Karpas-422 (cell line): ENCODE results near the gene KCNH5. TPM values are rescaled to one million over a fixed set of nuclear protein-coding genes. Genes with fewer than 3 reads are reported as not detected.

Experiments used
- DNase-seq: peaks from one replicate; pipeline ENCODE4 v3.0.0-alpha.2; 2015
- H2AFZ ChIP-seq: fragments of 200-600 bp; sonication (generic); 2 replicates; pipeline ENCODE4 v1.6.1; 2014; ENCODE audit warnings: antibody characterized with exemption, low read length, mixed read lengths
- H3K27ac ChIP-seq: fragments of 200-600 bp; sonication (generic); 2 replicates; pipeline ENCODE4 v1.5.1; 2014; ENCODE audit warnings: mild to moderate bottlenecking, low read length, moderate library complexity
- H3K27me3 ChIP-seq: fragments of 200-600 bp; sonication (generic); 2 replicates; pipeline ENCODE4 v1.6.1; 2014; ENCODE audit warnings: low read length, mixed read lengths
- H3K36me3 ChIP-seq: fragments of 200-600 bp; sonication (generic); 2 replicates; pipeline ENCODE4 v1.6.1; 2014; ENCODE audit warnings: low read length, mixed read lengths; ENCODE audit not compliant: insufficient read depth
- H3K4me1 ChIP-seq: fragments of 200-600 bp; sonication (generic); 2 replicates; pipeline ENCODE4 v1.6.1; 2014; ENCODE audit warnings: mild to moderate bottlenecking, low read length, mixed read lengths
- H3K4me2 ChIP-seq: fragments of 200-600 bp; sonication (generic); 2 replicates; pipeline ENCODE4 v1.6.1; 2014; ENCODE audit warnings: low read length, low read depth, mild to moderate bottlenecking; ENCODE audit not compliant: poor library complexity, severe bottlenecking
- H3K4me3 ChIP-seq: fragments of 200-600 bp; sonication (generic); 2 replicates; pipeline ENCODE4 v1.5.1; 2014; ENCODE audit warnings: mild to moderate bottlenecking, antibody characterized with exemption, low read length, mixed read lengths
- H3K79me2 ChIP-seq: fragments of 200-600 bp; sonication (generic); 2 replicates; pipeline ENCODE4 v1.6.1; 2014; ENCODE audit warnings: mild to moderate bottlenecking, low read length, mixed read lengths
- H3K9ac ChIP-seq: fragments of 200-600 bp; sonication (generic); 2 replicates; pipeline ENCODE4 v1.6.0; 2014; ENCODE audit warnings: low read length
- H3K9me2 ChIP-seq: fragments of 200-600 bp; sonication (generic), shearing (Covaris generic); replicated peaks from 2 replicates; pipeline ENCODE4 v1.6.0; 2014; ENCODE audit warnings: mild to moderate bottlenecking, low read length, moderate library complexity; ENCODE audit not compliant: insufficient read depth
- H3K9me3 ChIP-seq: fragments of 300-700, 200-600 bp; sonication (generic); 2 replicates; pipeline ENCODE4 v1.6.1; 2014; ENCODE audit warnings: low read length, mixed read lengths
- H4K20me1 ChIP-seq: fragments of 200-600 bp; sonication (generic); 2 replicates; pipeline ENCODE4 v1.6.1; 2014; ENCODE audit warnings: mild to moderate bottlenecking, antibody characterized with exemption, low read length, low read depth; ENCODE audit not compliant: insufficient read depth
- total RNA-seq: library from RNA; depleted of rRNA; stranded (reverse); fragments of >200 nt; shearing (Covaris generic); gene quantifications from 2 replicates; pipeline ENCODE4 v1.2.3, GENCODE V29; 2014; ENCODE audit warnings: low replicate concordance

Gene KCNH5
- total RNA-seq, 1 experiment from 2014 or later: 0.04 TPM

DNA sequence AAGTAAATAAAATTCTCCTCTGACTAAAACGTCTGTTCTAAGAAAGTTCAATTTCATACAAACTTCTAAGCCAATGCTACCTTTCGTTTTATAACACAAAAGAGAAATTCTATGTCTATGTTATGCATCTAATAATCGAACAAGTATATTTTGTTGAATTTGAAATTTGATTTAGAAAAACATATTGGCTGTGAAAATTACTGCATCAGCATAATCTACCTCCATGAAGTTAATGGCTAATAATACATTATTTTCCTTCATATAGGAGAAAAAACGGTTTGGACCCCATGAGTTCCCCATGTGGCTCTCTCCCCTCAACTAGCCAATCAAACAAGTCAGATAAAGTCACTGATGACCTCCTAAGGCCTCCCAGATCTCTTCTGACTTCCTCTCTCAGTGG is 106.5 kb downstream of the KCNH5 start:
- Histone ChIP-seq H3K4me1 (no peaks in the 10 kb centered on the region), H3K36me3 (no peaks in the 10 kb centered on the region), H3K79me2 (no peaks in the 10 kb centered on the region), H3K9ac (no peak overlapping the region), H3K27ac (no peak overlapping the region), H3K9me2 (no peaks in the 10 kb centered on the region), H3K4me3 (no peak overlapping the region), H4K20me1 (no peaks in the 10 kb centered on the region), H3K9me3 (no peaks in the 10 kb centered on the region), H3K4me2 (no peak overlapping the region), H3K27me3 (no peaks in the 10 kb centered on the region), H2AFZ (no peak overlapping the region)
- DNase-seq: no peak

DNA sequence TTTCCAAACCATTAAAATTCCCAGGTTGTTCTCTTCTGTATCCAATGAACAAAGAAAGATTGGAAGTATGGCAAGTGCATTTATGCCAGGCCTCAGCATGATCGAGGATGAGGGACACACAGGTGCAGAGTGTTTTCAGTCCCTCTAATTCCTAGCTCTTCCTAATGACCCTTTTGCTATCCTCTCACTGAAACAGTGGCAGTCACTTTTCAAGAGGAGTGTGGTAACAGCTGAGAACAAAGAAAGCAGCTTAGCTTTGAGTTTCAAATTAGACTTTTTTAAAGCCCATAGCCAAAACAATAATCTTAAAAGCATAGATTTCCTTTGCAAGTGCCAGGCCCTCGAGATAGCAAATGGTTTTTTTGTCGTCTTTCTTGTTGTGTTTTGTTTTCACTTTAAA is 110.8 kb downstream of the KCNH5 start:
- H3K9me2 ChIP-seq: no peaks in the 10 kb centered on the region
- H3K27me3 ChIP-seq: no peaks in the 10 kb centered on the region
- no peak for DNase-seq
- H2AFZ ChIP-seq: no peak overlapping the region
- H3K4me2 ChIP-seq: no peak overlapping the region
- no peaks in the 10 kb centered on the region for H4K20me1 ChIP-seq
- no peak overlapping the region for H3K9ac ChIP-seq
- no peak overlapping the region for H3K4me3 ChIP-seq
- no peaks in the 10 kb centered on the region for H3K9me3 ChIP-seq
- H3K79me2 ChIP-seq: no peaks in the 10 kb centered on the region
- no peak overlapping the region for H3K27ac ChIP-seq
- no peaks in the 10 kb centered on the region for H3K36me3 ChIP-seq
- no peaks in the 10 kb centered on the region for H3K4me1 ChIP-seq

DNA sequence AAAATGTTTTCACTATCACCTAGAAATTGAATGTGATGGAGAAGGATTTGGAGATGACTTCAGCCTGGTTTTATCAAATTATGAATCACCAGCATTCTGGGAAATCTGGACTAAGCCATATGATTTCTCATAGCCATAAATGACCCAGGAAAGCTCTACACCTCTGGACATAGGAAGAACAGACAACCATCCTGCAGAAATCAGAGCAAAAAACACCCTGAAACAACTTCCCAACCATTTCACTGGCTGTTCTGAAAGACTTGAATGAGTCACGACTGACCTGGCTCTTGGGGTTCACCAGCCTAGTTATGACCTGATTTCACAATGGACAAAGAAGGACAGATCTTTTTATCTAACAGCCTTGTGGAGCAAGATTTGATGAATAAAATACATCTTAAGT is 123.8 kb downstream of the KCNH5 start:
- Histone ChIP-seq H3K9ac (no peak overlapping the region), H4K20me1 (no peaks in the 10 kb centered on the region), H3K9me2 (no peaks in the 10 kb centered on the region), H3K4me1 (no peaks in the 10 kb centered on the region), H3K9me3 (no peaks in the 10 kb centered on the region), H2AFZ (no peak overlapping the region), H3K79me2 (no peaks in the 10 kb centered on the region), H3K4me2 (no peak overlapping the region), H3K27ac (no peak overlapping the region), H3K4me3 (no peak overlapping the region), H3K36me3 (no peaks in the 10 kb centered on the region), H3K27me3 (no peaks in the 10 kb centered on the region)
- DNase-seq: no peak

DNA sequence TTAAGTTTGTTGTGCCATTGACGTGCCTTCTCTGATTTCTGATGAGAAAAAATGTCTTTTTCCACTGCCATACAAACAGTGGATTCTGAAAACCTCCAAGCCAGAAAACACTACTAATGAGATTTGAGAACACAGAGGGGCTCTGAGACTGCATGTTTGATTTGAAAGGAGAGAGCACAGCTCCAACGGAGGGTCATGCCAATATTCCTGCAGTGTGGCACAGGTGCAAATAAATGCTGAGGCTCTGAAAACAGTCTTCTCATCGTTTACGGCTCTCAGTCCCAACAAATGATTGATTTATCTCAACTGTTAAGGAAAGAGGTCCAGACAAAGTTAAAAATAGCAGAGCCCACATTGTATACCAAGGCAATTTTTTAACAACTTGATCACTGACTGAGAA is 128.7 kb downstream of the KCNH5 start:
- Histone ChIP-seq H3K36me3 (no peaks in the 10 kb centered on the region), H3K9me3 (no peaks in the 10 kb centered on the region), H2AFZ (no peak overlapping the region), H3K27me3 (no peaks in the 10 kb centered on the region), H3K9me2 (no peaks in the 10 kb centered on the region), H3K4me3 (no peak overlapping the region), H3K4me2 (no peak overlapping the region), H3K9ac (no peak overlapping the region), H4K20me1 (no peaks in the 10 kb centered on the region), H3K4me1 (no peaks in the 10 kb centered on the region), H3K79me2 (no peaks in the 10 kb centered on the region), H3K27ac (no peak overlapping the region)
- DNase-seq: no peak

DNA sequence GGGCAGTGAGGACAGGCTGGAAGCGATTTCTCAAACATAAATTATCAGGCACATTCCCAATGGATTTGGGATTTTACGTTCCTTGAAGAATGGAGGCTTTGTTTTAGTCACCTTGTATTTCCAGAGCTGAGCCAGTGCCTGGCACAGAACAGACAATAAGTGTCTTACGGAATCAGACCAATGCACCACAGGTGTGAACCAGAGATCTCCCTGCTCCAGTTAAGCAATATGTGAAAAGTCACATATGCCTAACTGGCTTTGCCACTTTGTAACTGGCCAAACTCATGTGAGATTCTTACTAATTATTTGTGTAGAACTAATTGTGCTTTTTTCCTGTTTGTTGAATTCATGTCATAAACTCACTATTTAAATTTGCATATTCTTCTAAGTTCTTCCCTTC is 130.4 kb downstream of the KCNH5 start:
- H3K79me2 ChIP-seq: no peaks in the 10 kb centered on the region
- H3K27me3 ChIP-seq: no peaks in the 10 kb centered on the region
- no peak overlapping the region for H3K4me3 ChIP-seq
- no peak overlapping the region for H3K27ac ChIP-seq
- no peak overlapping the region for H2AFZ ChIP-seq
- DNase-seq: no peak
- H4K20me1 ChIP-seq: no peaks in the 10 kb centered on the region
- no peak overlapping the region for H3K9ac ChIP-seq
- no peaks in the 10 kb centered on the region for H3K4me1 ChIP-seq
- H3K9me3 ChIP-seq: no peaks in the 10 kb centered on the region
- no peaks in the 10 kb centered on the region for H3K36me3 ChIP-seq
- H3K4me2 ChIP-seq: no peak overlapping the region
- no peaks in the 10 kb centered on the region for H3K9me2 ChIP-seq

DNA sequence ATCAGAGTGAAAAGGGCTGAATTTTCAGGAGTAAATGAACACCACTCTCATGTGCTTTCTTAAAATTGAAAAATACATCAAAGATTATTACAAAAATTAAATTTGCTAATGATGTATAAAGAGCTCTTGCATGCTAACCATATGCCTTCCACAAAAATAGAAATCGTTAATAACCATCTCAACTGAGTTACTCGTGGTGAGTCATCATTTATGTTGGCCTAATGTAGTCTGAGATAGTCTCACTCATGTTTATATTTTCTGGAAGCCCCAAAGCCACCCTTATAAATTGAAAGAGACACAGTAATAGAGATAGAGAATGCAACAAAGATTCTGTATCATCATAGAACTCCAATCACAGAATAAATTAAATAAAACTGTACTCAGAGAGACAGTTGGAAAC is 131.2 kb downstream of the KCNH5 start:
- no peaks in the 10 kb centered on the region for H3K9me3 ChIP-seq
- no peak overlapping the region for H3K9ac ChIP-seq
- H3K36me3 ChIP-seq: no peaks in the 10 kb centered on the region
- H3K79me2 ChIP-seq: no peaks in the 10 kb centered on the region
- no peaks in the 10 kb centered on the region for H3K9me2 ChIP-seq
- no peak for DNase-seq
- no peak overlapping the region for H3K4me3 ChIP-seq
- H3K4me2 ChIP-seq: no peak overlapping the region
- H3K4me1 ChIP-seq: no peaks in the 10 kb centered on the region
- H2AFZ ChIP-seq: no peak overlapping the region
- H3K27me3 ChIP-seq: no peaks in the 10 kb centered on the region
- H4K20me1 ChIP-seq: no peaks in the 10 kb centered on the region
- H3K27ac ChIP-seq: no peak overlapping the region

DNA sequence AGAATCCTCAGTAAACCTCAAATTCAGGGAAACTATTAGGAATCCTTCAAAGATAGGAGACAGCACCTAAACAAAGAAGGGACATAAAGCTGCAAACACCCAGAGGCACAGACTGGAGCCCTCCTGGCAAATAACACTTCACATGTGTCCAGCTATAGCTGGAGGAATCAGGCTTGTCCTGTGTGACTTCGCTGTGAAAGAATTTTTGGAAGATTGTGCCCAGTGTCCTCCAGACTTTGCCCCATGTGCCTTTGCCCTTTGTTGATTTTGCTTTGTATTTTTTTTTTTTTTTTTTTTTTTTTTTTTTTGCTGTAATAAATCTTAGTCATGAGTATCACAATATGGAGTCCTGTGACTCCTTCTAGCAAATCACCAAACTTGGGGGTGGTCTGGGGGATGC is 136.8 kb downstream of the KCNH5 start:
- no peak for DNase-seq
- Histone ChIP-seq H3K27me3 (no peaks in the 10 kb centered on the region), H3K79me2 (no peaks in the 10 kb centered on the region), H3K36me3 (no peaks in the 10 kb centered on the region), H4K20me1 (no peaks in the 10 kb centered on the region), H3K9me2 (no peaks in the 10 kb centered on the region), H3K27ac (no peak overlapping the region), H2AFZ (no peak overlapping the region), H3K9me3 (no peaks in the 10 kb centered on the region), H3K4me2 (no peak overlapping the region), H3K9ac (no peak overlapping the region), H3K4me1 (no peaks in the 10 kb centered on the region), H3K4me3 (no peak overlapping the region)

DNA sequence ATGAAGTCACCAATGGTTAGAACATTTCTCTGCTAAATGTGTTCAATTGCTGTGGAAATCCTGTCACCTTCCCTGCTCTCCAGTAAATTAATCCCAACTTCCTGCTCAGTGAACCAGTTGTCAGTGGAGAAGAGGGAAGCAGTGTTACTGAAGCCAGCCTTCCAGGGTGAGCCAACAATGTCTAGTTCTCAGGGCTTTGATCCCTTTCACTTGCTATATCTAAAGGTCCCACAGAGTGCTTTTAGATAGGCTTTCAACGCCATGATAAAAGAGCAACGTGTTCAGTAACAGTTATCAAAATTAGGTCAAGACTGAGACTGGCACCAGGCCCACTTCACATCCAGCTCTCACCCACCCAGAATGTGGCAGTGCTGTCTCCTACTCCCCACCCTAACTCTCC is 139.7 kb downstream of the KCNH5 start:
- Histone ChIP-seq H2AFZ (no peak overlapping the region), H3K27me3 (no peaks in the 10 kb centered on the region), H3K9me2 (no peaks in the 10 kb centered on the region)

DNA sequence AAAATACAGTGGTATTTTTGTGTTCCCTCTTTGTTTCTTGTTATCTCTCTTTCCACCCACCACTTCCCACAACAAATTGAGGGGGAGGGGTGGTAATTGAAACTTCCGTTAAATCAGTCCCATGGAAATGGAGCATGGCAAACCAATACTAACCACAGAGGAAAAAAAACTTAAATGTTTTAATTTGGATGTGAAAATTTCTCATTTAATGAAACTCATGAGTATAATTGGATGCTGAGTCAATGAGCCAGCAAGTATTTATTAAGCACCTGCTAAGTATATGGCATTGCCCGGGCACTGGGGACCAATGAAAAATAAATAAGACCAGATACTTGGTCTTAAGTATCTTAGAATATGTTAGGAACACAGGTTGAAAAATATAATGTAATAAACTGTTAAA is 147.5 kb downstream of the KCNH5 start:
- DNase-seq: no peak
- Histone ChIP-seq H3K4me1 (no peaks in the 10 kb centered on the region), H3K27me3 (no peaks in the 10 kb centered on the region), H3K9me3 (no peaks in the 10 kb centered on the region), H3K4me2 (no peak overlapping the region), H2AFZ (no peak overlapping the region), H3K79me2 (no peaks in the 10 kb centered on the region), H3K9ac (no peak overlapping the region), H3K27ac (no peak overlapping the region), H3K9me2 (no peaks in the 10 kb centered on the region), H4K20me1 (no peaks in the 10 kb centered on the region), H3K4me3 (no peak overlapping the region), H3K36me3 (no peaks in the 10 kb centered on the region)

More for the DNA sequence above, 139.7 kb downstream of the KCNH5 start:
- Histone ChIP-seq H3K9ac (no peak overlapping the region), H3K9me3 (no peaks in the 10 kb centered on the region), H3K4me1 (no peaks in the 10 kb centered on the region), H3K4me2 (no peak overlapping the region), H3K36me3 (no peaks in the 10 kb centered on the region), H4K20me1 (no peaks in the 10 kb centered on the region), H3K27ac (no peak overlapping the region), H3K79me2 (no peaks in the 10 kb centered on the region), H3K4me3 (no peak overlapping the region)
- DNase-seq: no peak
